GM12801 (cell line): ENCODE measurements around the gene RYR3.

Experiments used
- CTCF ChIP-seq: IDR thresholded peaks from one replicate; pipeline ENCODE4 v1.5.1; 2011; ENCODE audit warnings: control low read depth; ENCODE audit not compliant: insufficient read length; ENCODE audit errors: extremely low read depth

The RYR3 gene

GRCh38 chr15:33398555-33398954, 87.8 kb downstream of the RYR3 start:
- TF ChIP-seq CTCF, result no peak

DNA sequence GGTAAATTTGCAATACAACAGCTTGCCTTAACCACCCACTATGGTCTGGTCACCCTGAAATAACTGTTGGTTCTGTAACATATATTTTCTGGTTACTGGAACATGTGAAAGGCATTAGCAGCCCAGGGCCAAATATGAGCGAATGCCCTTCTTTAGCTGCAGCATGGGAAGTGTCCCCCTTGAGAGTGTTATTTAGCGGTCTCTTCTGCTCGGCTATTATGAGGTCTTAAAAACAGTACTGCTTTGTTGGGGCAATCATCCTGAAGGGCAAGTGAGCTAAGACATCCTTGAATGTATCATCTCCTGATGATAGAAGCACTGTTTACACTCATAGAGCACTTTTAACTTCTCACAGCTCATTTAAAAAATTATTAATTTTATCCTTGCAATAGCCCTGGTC, 90.2 kb downstream of the RYR3 start:
- TF ChIP-seq CTCF, result no peak

DNA sequence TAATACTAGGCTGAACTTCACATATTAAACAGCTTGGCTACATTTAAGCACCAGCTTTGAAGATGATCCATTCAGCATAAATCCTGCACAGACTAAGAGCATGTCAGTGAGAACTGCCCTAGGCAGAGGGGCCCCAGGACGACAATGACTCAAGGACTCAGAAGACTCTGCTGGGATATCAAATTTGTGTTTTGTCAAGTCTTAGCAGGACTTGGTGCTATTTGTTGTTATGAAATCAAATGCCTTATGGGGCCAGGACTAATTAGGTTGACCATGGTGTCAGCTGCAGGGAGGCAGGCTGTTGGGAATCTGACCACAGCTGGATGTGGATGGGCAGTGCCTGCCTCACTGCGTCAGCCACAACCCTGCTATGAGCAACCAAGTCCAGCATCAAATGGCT, 91.8 kb downstream of the RYR3 start:
- TF ChIP-seq CTCF, result no peak

GRCh38 chr15:33405096-33405495, 94.3 kb downstream of the RYR3 start:
- TF ChIP-seq CTCF, result no peak

DNA sequence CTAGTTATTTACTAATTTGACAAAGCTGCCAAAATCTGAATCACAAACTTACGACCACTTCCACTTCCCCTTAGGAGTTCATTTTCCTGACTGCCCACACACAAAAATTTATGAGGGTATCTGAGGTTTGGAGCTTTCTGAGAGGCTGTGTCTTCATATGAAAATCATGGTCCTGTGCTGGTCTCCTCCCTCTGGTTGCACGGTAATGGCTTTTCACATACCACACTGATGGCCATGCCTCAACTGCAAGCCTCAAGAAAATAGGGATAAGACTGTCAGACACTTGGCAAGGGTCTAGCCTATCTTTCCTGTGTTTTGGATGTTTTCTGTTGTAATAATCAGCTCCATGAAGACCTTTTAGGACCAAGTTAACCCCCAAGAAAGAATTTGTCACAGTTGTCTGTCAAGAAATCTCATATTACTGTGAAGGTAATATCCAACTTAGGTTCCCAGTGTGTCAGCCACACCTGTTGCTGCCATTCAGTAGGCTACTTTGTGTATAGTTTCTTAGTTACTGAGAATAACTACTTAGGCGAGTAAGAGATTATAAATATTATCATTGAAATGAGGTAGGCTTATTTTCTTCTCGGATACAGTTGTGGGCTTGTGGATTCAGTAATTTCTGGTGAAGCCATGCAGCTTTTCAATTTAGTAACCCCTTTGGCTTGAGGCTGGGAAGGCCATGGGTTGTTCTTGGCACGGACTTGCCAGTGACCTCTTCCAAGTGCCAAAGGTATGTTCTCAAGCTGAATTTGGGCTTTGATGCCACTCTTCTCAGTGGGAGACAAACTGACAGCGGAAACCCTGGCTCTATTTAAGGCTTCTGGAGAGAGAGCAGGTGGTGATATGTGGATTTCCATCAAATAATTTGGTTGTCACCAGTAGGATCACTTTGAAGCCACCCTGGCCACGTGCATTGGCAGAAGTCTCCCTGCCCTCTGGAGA, 101.1 kb downstream of the RYR3 start:
- no peak for TF ChIP-seq CTCF

DNA sequence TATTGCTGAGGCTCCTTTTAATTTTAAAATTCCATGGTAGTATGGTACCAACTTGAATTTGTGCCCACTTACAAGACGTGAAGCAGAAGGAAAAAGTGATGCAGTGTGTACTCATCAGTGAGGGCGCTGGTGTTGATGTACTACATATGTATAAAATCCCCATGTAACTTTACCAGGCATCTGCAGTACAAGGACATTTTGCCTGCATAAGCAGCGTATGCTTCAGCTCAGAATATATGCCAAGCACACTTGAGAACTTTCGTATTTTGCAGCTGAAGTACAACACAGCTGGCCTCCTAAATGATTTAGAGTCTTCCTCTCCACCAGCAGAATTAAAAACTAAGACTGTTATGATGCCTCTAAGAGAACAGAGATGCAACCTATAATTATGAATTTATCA, 108.9 kb downstream of the RYR3 start:
- no peak for TF ChIP-seq CTCF

- no peak for TF ChIP-seq CTCF
Observed at GRCh38 chr15:33424025-33424424, 113.3 kb downstream of the RYR3 start.
